Astrocyte of the spinal cord (primary cell): ENCODE measurements around the gene RBM42.
A peak's percentile ranks its signal among the peaks of the same experiment; 100 is the strongest.
"Not testable (repeated sequence)": the region's sequence is repeated elsewhere in the genome, so short reads cannot be mapped to it uniquely, and the experiment has no call there.

Experiments used
- DNase-seq: peaks from one replicate; pipeline ENCODE4 v3.0.0; 2011; ENCODE audit warnings: low read depth, low spot score
- H3K4me3 ChIP-seq: 2 replicates; pipeline ENCODE4 v1.5.1; 2011; ENCODE audit warnings: low read depth, mild to moderate bottlenecking, low read length, moderate library complexity
- CTCF ChIP-seq: IDR thresholded peaks from 2 replicates; pipeline ENCODE4 v1.5.1; 2012; ENCODE audit warnings: low read depth, mild to moderate bottlenecking, low read length, inconsistent platforms
- in situ Hi-C: cut with HindIII; loops from 2 replicates; pipeline ENCODE4 v1.10.0; 2017; ENCODE audit warnings: low sequenced_read_pairs

Gene RBM42

GRCh38 chr19:35628565-35629331 lies at the start of gene RBM42:
Gene RBM42, plus strand, starts transcription at chr19:35629036. Its CDS starts 118 bp downstream, at chr19:35629154.
- in situ Hi-C loops = no loop called here
- peak within 1 kb of the TSS; percentile 95 for H3K4me3 ChIP-seq
- DNase-seq = peak; percentile 99
- no peak for TF ChIP-seq CTCF

- in situ Hi-C loops = no loop called here
- no peak for TF ChIP-seq CTCF
Observed at GRCh38 chr19:35582760-35583159, 46.1 kb upstream of the RBM42 start.

GRCh38 chr19:35585848-35586247 lies 43.0 kb upstream of the RBM42 start, which contains the start of gene PMIS2:
Gene PMIS2, plus strand, starts transcription at chr19:35586173. Its CDS starts 87 bp downstream, at chr19:35586260.
- TF ChIP-seq CTCF = no peak
- no peak within 1 kb of the TSS for H3K4me3 ChIP-seq
- in situ Hi-C loops = no loop called here
- DNase-seq = no peak

More at GRCh38 chr19:35582760-35583159, 46.1 kb upstream of the RBM42 start:
- H3K4me3 ChIP-seq = no peak overlapping the region
- DNase-seq = no peak

GRCh38 chr19:35587321-35587720 lies 41.5 kb upstream of the RBM42 start:
- TF ChIP-seq CTCF = no peak
- no peak for DNase-seq
- H3K4me3 ChIP-seq = no peak overlapping the region
- in situ Hi-C loops = no loop called here

- in situ Hi-C loops = no loop called here
- DNase-seq = no peak
- H3K4me3 ChIP-seq = no peak overlapping the region
- no peak for TF ChIP-seq CTCF
Observed at GRCh38 chr19:35590875-35591274, 38.0 kb upstream of the RBM42 start.

GRCh38 chr19:35592226-35592625 lies 36.6 kb upstream of the RBM42 start:
- in situ Hi-C loops = no loop called here
- TF ChIP-seq CTCF = peak; percentile 40
- no peak overlapping the region for H3K4me3 ChIP-seq
- no peak for DNase-seq

GRCh38 chr19:35595026-35595425 lies 33.8 kb upstream of the RBM42 start:
- DNase-seq, in situ Hi-C loops, H3K4me3 ChIP-seq: not testable (repeated sequence)
